Endodermal cell (in vitro differentiated cells): ENCODE measurements around the gene DCTD. TPM values are rescaled to one million over a fixed set of nuclear protein-coding genes. Genes with fewer than 3 reads are reported as not detected.
A peak's percentile ranks its signal among the peaks of the same experiment; 100 is the strongest.

Source experiments
- DNase-seq: peaks from one replicate; pipeline ENCODE4 v3.0.0-alpha.2; 2017
- H3K27ac ChIP-seq: 2 replicates; pipeline ENCODE4 v1.5.1; 2013; ENCODE audit warnings: mild to moderate bottlenecking, low read depth, low read length, moderate library complexity
- H3K27me3 ChIP-seq: 2 replicates; pipeline ENCODE4 v1.6.1; 2013; ENCODE audit warnings: mild to moderate bottlenecking, low read length, moderate library complexity; ENCODE audit not compliant: insufficient read depth, control insufficient read depth, poor library complexity, severe bottlenecking
- H3K36me3 ChIP-seq: 2 replicates; pipeline ENCODE4 v1.7.0; 2013; ENCODE audit warnings: mild to moderate bottlenecking, low read length, moderate library complexity; ENCODE audit not compliant: control insufficient read depth, insufficient read depth
- H3K4me1 ChIP-seq: one replicate; pipeline ENCODE4 v1.7.0; 2013; ENCODE audit warnings: low read length; ENCODE audit not compliant: control insufficient read depth, insufficient read depth
- H3K4me3 ChIP-seq: 2 replicates; pipeline ENCODE4 v1.5.1; 2013; ENCODE audit warnings: mild to moderate bottlenecking, low read length, moderate library complexity
- H3K9ac ChIP-seq: 2 replicates; pipeline ENCODE4 v1.6.1; 2013; ENCODE audit warnings: mild to moderate bottlenecking, low read length, moderate library complexity; ENCODE audit not compliant: poor library complexity, severe bottlenecking; ENCODE audit errors: extremely low read depth
- H3K9me3 ChIP-seq: 2 replicates; pipeline ENCODE4 v1.6.1; 2013; ENCODE audit warnings: mild to moderate bottlenecking, low read length, moderate library complexity; ENCODE audit not compliant: control insufficient read depth
- H3K27ac Mint-ChIP-seq: 2 replicates; pipeline ENCODE4 v1.8.0; 2020; ENCODE audit warnings: mixed read lengths
- H3K27me3 Mint-ChIP-seq: 2 replicates; pipeline ENCODE4 v1.8.0; 2021; ENCODE audit warnings: mild to moderate bottlenecking, mixed read lengths; ENCODE audit not compliant: insufficient read depth
- H3K36me3 Mint-ChIP-seq: 2 replicates; pipeline ENCODE4 v1.8.0; 2020; ENCODE audit warnings: low read depth, mixed read lengths
- H3K4me1 Mint-ChIP-seq: 2 replicates; pipeline ENCODE4 v1.8.0; 2020; ENCODE audit warnings: mixed read lengths
- H3K4me3 Mint-ChIP-seq: 2 replicates; pipeline ENCODE4 v1.8.0; 2020; ENCODE audit warnings: mild to moderate bottlenecking, moderate library complexity, mixed read lengths
- H3K9me3 Mint-ChIP-seq: 2 replicates; pipeline ENCODE4 v1.8.0; 2020; ENCODE audit warnings: mild to moderate bottlenecking, mixed read lengths
- WGBS, 2 experiments: methylation state at CpG; one replicate each; pipeline versions ENCODE4 v1.1.5 to v1.1.7; 2013; ENCODE audit warnings: missing lambda C conversion rate in 2 of 2, mixed read lengths in 1 of 2; ENCODE audit not compliant: insufficient coverage in 1 of 2, insufficient read length in 1 of 2; 5-methylcytosine and 5-hydroxymethylcytosine counted together
- total RNA-seq, 2 donors: library from RNA; stranded (reverse); fragmentation: NEBNext Ultra II Directional in 1 of 2; extraction: Animal tissue kit (Norgen Biotek cat#: 25700) in 1 of 2; gene quantifications; 2 replicates in 1 of 2; 3 replicates in 1 of 2; pipeline ENCODE4 v1.2.1, GENCODE V29; 2021
- TF ChIP-seq, protein P1 (sequence below): fragments of 200-600 bp; sonication (generic); conservative IDR thresholded peaks from 2 replicates; pipeline ENCODE4 v1.5.0; 2021; ENCODE audit warnings: antibody characterized with exemption, mild to moderate bottlenecking

DCTD gene
- total RNA-seq, 2 donors from 2014 or later = 104 to 111 TPM

DNA sequence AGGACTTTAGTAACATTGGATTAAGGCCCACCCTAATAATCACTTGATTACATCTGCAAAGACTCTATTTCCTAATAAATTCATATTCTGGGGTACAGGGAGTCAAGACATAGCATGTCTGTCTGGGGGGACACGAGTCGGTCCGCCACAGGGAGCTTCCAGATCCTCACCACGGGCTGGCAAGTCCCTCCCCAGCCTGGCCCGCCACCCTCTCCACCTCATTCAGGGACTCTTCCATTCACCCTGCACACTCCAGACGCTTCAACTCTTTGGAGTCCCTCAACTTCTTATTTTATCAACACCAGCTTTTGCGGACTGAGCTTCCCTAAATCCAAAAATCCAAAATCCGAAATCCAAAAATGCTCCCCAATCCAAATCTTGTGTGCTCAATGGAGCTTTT, 71.2 kb downstream of the DCTD start:
- Histone ChIP-seq H3K36me3 (no peaks in the 10 kb centered on the region), H3K9ac (no peak overlapping the region), H3K9me3 (no peaks in the 10 kb centered on the region), H3K4me1 (peaks cover 8% of the 10 kb centered on the region), H3K27me3 (no peaks in the 10 kb centered on the region), H3K4me3 (no peak overlapping the region), H3K27ac (no peak overlapping the region)
- H3K27ac Mint-ChIP-seq = no peak overlapping the region
- H3K27me3 Mint-ChIP-seq = peaks cover 2% of the 10 kb centered on the region
- H3K36me3 Mint-ChIP-seq = no peaks in the 10 kb centered on the region
- TF ChIP-seq, protein P1, sequence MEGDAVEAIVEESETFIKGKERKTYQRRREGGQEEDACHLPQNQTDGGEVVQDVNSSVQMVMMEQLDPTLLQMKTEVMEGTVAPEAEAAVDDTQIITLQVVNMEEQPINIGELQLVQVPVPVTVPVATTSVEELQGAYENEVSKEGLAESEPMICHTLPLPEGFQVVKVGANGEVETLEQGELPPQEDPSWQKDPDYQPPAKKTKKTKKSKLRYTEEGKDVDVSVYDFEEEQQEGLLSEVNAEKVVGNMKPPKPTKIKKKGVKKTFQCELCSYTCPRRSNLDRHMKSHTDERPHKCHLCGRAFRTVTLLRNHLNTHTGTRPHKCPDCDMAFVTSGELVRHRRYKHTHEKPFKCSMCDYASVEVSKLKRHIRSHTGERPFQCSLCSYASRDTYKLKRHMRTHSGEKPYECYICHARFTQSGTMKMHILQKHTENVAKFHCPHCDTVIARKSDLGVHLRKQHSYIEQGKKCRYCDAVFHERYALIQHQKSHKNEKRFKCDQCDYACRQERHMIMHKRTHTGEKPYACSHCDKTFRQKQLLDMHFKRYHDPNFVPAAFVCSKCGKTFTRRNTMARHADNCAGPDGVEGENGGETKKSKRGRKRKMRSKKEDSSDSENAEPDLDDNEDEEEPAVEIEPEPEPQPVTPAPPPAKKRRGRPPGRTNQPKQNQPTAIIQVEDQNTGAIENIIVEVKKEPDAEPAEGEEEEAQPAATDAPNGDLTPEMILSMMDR = no peak
- H3K9me3 Mint-ChIP-seq = no peaks in the 10 kb centered on the region
- H3K4me1 Mint-ChIP-seq = peaks cover 10% of the 10 kb centered on the region
- WGBS, 2 experiments = 93% methylated on average over 6 to 8 of the region's 8 CpGs
- no peak for DNase-seq
- no peak overlapping the region for H3K4me3 Mint-ChIP-seq

GRCh38 chr4:182845618-182846017, 71.6 kb downstream of the DCTD start:
- Mint-ChIP-seq H3K4me1 (peaks cover 10% of the 10 kb centered on the region), H3K36me3 (no peaks in the 10 kb centered on the region), H3K27me3 (peaks cover 2% of the 10 kb centered on the region), H3K27ac (no peak overlapping the region), H3K4me3 (no peak overlapping the region), H3K9me3 (no peaks in the 10 kb centered on the region)
- no peaks in the 10 kb centered on the region for H3K27me3 ChIP-seq
- no peaks in the 10 kb centered on the region for H3K36me3 ChIP-seq
- H3K9ac ChIP-seq = no peak overlapping the region
- no peaks in the 10 kb centered on the region for H3K9me3 ChIP-seq
- no peak overlapping the region for H3K27ac ChIP-seq
- 91 to 94% methylated on average over 5 to 6 of the region's 6 CpGs for WGBS, 2 experiments
- TF ChIP-seq, protein P1 = no peak
- H3K4me3 ChIP-seq = no peak overlapping the region
- no peak for DNase-seq
- peaks cover 8% of the 10 kb centered on the region for H3K4me1 ChIP-seq

GRCh38 chr4:182843808-182844325, 73.3 kb downstream of the DCTD start:
- H3K9ac ChIP-seq = no peak overlapping the region
- no peak overlapping the region for H3K4me3 Mint-ChIP-seq
- 92 to 94% methylated on average over 7 to 9 of the region's 9 CpGs for whole genome bisulfite sequencing, 2 experiments
- no peak overlapping the region for H3K27ac ChIP-seq
- TF ChIP-seq, protein P1 = no peak
- H3K27me3 ChIP-seq = no peaks in the 10 kb centered on the region
- H3K9me3 ChIP-seq = no peaks in the 10 kb centered on the region
- H3K36me3 ChIP-seq = no peaks in the 10 kb centered on the region
- no peak for DNase-seq
- peaks cover 10% of the 10 kb centered on the region for H3K4me1 Mint-ChIP-seq
- H3K27ac Mint-ChIP-seq = peak overlapping the region; percentile 31
- no peak overlapping the region for H3K4me3 ChIP-seq
- H3K9me3 Mint-ChIP-seq = no peaks in the 10 kb centered on the region
- H3K27me3 Mint-ChIP-seq = no peaks in the 10 kb centered on the region
- H3K36me3 Mint-ChIP-seq = no peaks in the 10 kb centered on the region
- peaks cover 8% of the 10 kb centered on the region for H3K4me1 ChIP-seq
